Urothelium cell line (cell line): Measurements from ENCODE around the gene SLC1A3.

Experiments
- DNase-seq: peaks from one replicate; pipeline ENCODE4 v3.0.0; 2011; ENCODE audit warnings: low spot score, mixed read lengths
- FAIRE-seq: peaks from 2 replicates; lab custom pipeline; 2011; peaks lifted over from hg19 to GRCh38; lab: Jason Lieb, UNC

Gene SLC1A3

GRCh38 chr5:36599986-36600779 is 6.2 kb upstream of the SLC1A3 start:
- FAIRE-seq (no peak), DNase-seq (no peak)

GRCh38 chr5:36600917-36601527 is 5.4 kb upstream of the SLC1A3 start:
- DNase-seq = no peak
- no peak for FAIRE-seq

GRCh38 chr5:36602704-36603321 is 3.6 kb upstream of the SLC1A3 start:
- DNase-seq = no peak
- FAIRE-seq = peak; percentile 46

DNA sequence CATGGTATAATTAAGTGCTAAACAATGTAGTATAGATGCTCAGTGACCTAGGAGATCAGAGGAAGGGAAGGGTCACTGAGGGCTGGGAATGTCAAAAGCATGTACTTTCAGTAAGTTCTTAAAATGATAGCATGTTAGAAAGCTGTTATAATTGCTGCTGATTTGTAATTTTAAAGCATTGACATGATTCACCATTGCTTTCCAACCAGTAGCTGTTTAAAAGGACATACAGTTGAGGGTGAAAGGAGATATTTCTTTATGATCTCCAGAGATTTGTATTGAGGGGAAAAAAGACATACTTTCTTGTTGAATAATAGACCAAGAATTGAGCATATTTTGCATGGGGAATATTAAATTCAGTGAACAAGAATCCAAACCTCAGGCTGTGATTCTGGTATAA is 1.2 kb upstream of the SLC1A3 start:
- DNase-seq = no peak
- no peak for FAIRE-seq

- DNase-seq (no peak), FAIRE-seq (peak; percentile 50)
Observed at GRCh38 chr5:36606036-36606427, 374 bp upstream of the SLC1A3 start.

- DNase-seq (peak; percentile 63), FAIRE-seq (no peak)
Observed at GRCh38 chr5:36607114-36607571, 737 bp downstream of the SLC1A3 start.

DNA sequence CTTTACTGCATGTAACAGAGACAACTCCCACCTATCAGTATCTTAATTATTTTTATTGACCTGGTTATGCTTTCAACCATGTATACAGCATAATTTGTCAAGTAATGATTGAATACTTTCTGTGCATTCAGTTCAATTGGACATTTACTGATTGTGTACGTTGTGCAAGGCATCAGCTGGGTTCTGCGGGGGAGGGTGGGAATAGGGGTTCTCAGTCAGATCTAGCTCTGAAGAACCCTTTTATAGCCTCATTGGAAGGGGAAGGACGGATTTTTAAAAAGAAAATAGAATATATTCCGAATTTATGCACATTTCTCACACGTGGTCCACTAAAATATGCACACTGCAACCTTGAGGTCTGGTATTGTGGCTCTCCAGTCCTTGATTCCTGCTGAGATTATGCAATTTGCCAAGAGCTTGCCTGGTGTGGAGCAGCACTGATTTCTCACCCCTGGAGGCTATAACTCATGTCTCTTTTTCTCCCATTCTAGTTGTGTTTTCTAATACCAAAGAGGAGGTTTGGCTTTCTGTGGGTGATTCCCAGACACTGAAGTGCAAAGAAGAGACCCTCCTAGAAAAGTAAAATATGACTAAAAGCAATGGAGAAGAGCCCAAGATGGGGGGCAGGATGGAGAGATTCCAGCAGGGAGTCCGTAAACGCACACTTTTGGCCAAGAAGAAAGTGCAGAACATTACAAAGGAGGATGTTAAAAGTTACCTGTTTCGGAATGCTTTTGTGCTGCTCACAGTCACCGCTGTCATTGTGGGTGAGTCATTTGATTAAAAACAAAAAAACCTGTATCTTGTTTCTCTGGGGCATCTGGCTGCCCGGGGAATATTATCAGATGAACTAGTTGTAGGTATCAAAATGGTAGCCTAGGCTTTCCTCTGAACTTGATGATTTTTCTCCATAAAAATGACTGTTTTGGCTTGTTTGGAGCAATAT is 1.7 kb downstream of the SLC1A3 start:
- DNase-seq = peak; percentile 48
- FAIRE-seq = no peak

- FAIRE-seq (no peak), DNase-seq (no peak)
Observed at GRCh38 chr5:36610621-36611020, 4.2 kb downstream of the SLC1A3 start.

DNA sequence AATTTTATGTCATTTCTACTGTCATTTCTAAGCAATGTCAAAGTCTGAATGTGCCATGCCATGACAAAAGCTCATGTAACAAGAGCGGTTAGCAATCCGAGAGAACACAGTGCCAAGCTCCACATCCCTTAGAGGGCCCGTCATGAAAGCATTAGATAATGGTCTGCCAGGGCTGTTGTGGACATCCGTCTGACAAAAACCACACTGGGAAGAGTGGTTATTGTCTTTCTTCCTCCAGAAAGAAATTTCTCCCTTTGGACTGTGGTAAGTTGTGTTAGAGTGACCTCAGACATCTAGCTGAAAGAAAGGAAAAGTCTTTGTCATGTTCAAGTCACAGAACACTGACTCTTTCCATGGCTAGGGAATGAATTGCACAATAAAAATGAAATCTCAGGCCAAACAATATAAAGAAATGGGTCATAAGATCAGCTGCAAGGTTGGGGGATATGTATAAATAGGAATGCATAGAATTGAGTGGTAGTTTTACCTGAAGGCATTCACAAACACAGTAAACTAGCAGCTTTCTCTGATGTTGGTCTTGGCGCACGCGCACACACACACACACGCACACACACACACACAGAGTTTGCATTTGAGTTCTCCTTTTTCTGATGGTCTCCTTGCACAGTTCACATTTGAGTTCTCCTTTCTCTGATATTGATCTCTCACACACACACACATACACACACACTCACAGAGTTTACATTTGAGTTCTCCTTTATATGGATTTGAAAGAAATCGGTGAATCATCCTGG is 5.3 kb downstream of the SLC1A3 start:
- FAIRE-seq (peak; percentile 68), DNase-seq (no peak)

DNA sequence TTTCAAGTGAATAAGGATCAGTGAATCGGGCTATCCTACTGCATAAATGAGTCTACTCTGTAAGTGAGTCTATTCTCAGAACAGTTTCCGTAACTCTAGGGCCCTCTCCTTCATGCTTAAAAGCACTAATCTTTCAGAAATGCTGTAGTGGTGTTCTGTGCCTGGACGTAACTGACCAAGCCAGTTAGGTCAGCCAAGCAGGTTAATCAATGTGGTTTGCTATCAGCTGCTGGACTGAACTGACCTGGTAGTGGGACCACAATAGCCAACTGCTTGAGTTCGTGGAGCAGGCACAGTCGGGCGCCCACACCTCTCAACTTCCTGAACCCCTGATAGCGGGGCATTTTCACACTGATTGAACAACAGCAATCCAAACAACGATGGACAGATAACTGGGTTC is 6.8 kb downstream of the SLC1A3 start:
- DNase-seq = no peak
- no peak for FAIRE-seq

GRCh38 chr5:36613771-36614656 is 7.6 kb downstream of the SLC1A3 start:
- FAIRE-seq (no peak), DNase-seq (no peak)

DNA sequence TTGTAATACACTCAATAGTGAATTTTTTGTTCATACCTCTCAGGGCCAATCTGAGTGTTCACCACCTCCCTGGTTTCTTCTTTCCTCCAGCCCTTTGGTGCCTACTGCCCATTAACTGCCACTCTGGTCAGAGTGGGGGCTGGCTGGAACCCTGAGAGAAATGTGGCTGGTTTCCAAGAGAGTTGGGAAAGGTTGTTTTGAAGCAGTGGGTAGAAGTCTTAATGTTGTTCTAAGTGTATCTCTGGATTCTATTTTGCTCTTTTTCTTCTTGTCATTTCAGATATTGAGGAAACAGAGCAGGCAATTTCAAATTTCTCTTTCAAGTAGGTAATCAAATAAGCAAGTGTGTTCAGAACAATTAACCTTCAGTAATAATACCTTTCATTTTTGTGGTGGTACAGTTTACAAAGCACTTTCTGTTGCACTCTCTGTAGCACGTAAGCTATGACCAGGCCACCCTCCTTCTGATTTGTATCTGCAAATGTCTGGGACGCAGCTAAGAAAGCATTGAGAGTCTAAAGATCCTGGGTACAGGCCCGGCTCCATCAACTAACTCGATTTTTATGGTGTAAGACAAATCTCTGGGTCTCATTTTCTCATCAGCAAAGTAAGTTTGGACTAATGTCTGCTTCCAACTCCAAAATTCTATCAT is 8.4 kb downstream of the SLC1A3 start:
- no peak for DNase-seq
- FAIRE-seq = no peak

DNA sequence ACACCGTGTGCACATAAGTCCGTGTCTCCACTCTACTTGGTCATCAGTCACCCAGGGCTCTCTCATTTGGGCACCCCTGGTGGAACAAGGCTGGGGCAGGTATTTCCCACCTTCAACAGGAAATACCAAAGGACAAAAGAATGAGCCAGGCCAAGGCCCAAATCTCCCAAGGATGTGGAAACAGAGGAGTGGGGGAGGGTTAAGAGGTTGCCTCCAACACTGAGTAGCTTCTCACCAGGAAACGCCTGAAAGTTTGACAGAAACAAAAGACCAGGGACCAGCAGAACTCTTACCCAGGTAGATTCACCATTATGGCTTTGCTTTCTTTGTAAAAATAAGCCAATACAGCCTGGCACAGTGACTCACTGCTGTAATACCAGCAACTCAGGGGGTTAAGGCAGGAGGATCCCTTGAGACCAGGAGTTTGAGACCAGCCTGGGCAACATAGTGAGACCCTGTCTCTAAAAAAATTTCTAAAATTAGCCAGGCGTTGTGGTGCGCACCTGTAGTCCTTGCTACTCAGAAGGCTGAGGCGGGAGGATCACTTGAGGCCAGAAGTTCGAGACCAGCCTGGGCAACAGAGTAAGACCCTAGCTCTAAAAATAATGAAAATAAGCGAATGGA is 12.7 kb downstream of the SLC1A3 start:
- DNase-seq = peak; percentile 26
- no peak for FAIRE-seq

DNA sequence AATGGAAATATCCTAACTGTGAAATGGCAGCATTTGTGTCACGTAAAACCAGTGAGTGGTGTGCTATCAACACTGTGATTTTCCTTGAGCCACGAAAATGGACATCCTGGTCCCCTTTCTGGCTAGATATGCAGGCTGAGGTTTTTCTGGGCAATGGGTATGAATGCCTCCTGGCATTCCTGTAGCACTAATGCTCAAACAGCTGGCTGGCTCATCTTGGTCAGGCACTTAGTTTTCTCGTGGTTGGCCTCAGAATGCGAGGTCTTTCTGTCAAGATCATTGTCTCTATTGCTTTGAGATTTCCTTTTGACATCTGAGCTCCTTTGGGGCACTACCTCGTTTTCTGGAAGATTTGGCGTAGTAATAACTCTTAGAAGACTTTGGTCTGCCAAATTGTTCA is 15.6 kb downstream of the SLC1A3 start:
- FAIRE-seq (peak; percentile 67), DNase-seq (no peak)

DNA sequence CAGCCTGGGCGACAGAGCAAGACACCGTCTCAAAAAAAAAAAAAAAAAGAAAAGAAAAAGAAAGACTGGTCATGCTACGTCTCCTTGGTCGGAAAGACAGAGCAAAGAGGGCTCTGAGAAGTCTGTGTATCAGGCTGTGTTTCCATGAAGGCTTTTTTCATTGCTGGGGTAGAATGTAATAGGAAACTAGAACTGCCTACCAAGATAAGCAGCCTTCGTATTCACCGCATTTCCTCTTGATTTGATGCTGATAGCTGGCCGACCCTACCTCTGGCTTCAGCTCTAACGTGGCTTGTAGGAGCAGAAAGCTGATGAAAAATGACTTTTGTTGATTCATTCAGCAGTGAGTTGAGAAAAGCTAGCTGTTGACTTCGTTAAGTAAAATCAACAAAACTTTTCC is 17.4 kb downstream of the SLC1A3 start:
- DNase-seq (no peak), FAIRE-seq (no peak)

- FAIRE-seq = peak; percentile 65
Observed at GRCh38 chr5:36624277-36624676, 17.9 kb downstream of the SLC1A3 start.

DNA sequence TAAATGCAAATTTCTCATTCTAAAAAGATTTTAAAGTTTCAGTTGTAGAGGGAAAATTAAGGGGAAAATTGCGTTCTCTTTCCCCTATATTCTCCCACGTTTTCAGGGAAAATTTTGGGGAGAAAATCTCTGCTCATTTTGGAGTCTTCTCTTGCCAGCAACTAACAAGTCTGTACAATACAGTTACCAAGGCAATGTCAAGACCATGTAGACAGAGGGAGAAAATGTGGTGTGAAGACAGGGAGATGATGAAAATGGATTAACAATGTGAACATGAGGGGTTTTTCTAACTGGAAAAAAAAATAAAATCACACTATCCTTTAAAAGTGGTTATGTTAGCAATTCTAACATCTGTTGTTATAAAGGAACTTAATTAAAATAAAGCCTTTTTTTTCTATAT is 22.3 kb downstream of the SLC1A3 start:
- FAIRE-seq (no peak), DNase-seq (no peak)

More at GRCh38 chr5:36624277-36624676, 17.9 kb downstream of the SLC1A3 start:
- DNase-seq = no peak

- DNase-seq (no peak), FAIRE-seq (peak; percentile 69)
Observed at GRCh38 chr5:36629729-36630128, 23.3 kb downstream of the SLC1A3 start.
